NCI-H1105 (cell line): ENCODE measurements around the gene RPL32.
"Not testable (repeated sequence)": the region's sequence is repeated elsewhere in the genome, so short reads cannot be mapped to it uniquely, and the experiment has no call there.

Experiments
- DNase-seq: peaks from one replicate; lab custom pipeline; 2025; lab: John Stamatoyannopoulos, UW

Gene RPL32

GRCh38 chr3:12808587-12808986 is 32.8 kb downstream of the RPL32 start:
- DNase-seq: no peak

- DNase-seq: no peak
Measured at GRCh38 chr3:12807601-12808359, 33.6 kb downstream of the RPL32 start.

- no peak for DNase-seq
Measured at GRCh38 chr3:12807066-12807465, 34.3 kb downstream of the RPL32 start.

- DNase-seq: no peak
Measured at GRCh38 chr3:12803371-12803770, 38.0 kb downstream of the RPL32 start.

GRCh38 chr3:12799525-12800440 is 41.6 kb downstream of the RPL32 start:
- no peak for DNase-seq

- no peak for DNase-seq
Measured at GRCh38 chr3:12798559-12799179, 42.7 kb downstream of the RPL32 start.

- no peak for DNase-seq
Measured at GRCh38 chr3:12797892-12798558, 43.3 kb downstream of the RPL32 start.

GRCh38 chr3:12797124-12797891 is 44.1 kb downstream of the RPL32 start:
- no peak for DNase-seq

GRCh38 chr3:12796171-12797123 is 44.9 kb downstream of the RPL32 start, which contains the start of gene CAND2:
Gene CAND2, plus strand, starts transcription at chr3:12796680. Its CDS starts 41 bp downstream, at chr3:12796721.
- peak; percentile 37 for DNase-seq

GRCh38 chr3:12793701-12794100 is 47.7 kb downstream of the RPL32 start:
- DNase-seq: no peak

- no peak for DNase-seq
Measured at GRCh38 chr3:12791430-12791829, 49.9 kb downstream of the RPL32 start.

GRCh38 chr3:12787967-12788690 is 53.2 kb downstream of the RPL32 start:
- DNase-seq: not testable (repeated sequence)

- peak; percentile 6 for DNase-seq
Measured at GRCh38 chr3:12787346-12787745, 54.0 kb downstream of the RPL32 start.

- DNase-seq: no peak
Measured at GRCh38 chr3:12785096-12785495, 56.3 kb downstream of the RPL32 start.
